Heart left ventricle (tissue), 16 donors: ENCODE data around the gene NEDD4L. TPM values are rescaled to one million over a fixed set of nuclear protein-coding genes. Genes with fewer than 3 reads are reported as not detected.

Experiments used
- ATAC-seq, 4 donors: fragments of 200-7000 bp; cut with Tn5 transposase; one replicate each; pipeline ENCODE4 v1.9.1; 2020 to 2022; ENCODE audit warnings: moderate library complexity in 4 of 4, mild to moderate bottlenecking in 3 of 4, moderate number of reproducible peaks in 1 of 4
- DNase-seq, 5 donors: peaks; one replicate each; pipeline ENCODE4 v3.0.0-alpha.2; 2020
- H3K27ac ChIP-seq, 12 donors: fragments of 200-600 bp; sonication (generic) in 4 of 12; one replicate each; pipeline versions ENCODE4 v1.5.0 to v1.8.0; 2016 to 2022; ENCODE audit warnings: mild to moderate bottlenecking in 2 of 12
- H3K27me3 ChIP-seq, 9 donors: fragments of 200-600 bp; sonication (generic) in 2 of 9; one replicate each; pipeline versions ENCODE4 v1.5.1 to v1.8.0; 2016 to 2022; ENCODE audit warnings: mild to moderate bottlenecking in 3 of 9
- H3K36me3 ChIP-seq, 9 donors: fragments of 200-600 bp; sonication (generic) in 2 of 9; one replicate each; pipeline versions ENCODE4 v1.5.0 to v1.8.0; 2018 to 2022; ENCODE audit warnings: mild to moderate bottlenecking in 2 of 9
- H3K4me1 ChIP-seq, 12 donors: fragments of 200-600 bp; sonication (generic) in 4 of 12; one replicate each; pipeline versions ENCODE4 v1.5.0 to v1.8.0; 2016 to 2022; ENCODE audit warnings: mild to moderate bottlenecking in 3 of 12
- H3K4me3 ChIP-seq, 12 donors: fragments of 200-600 bp; sonication (generic) in 4 of 12; one replicate each; pipeline versions ENCODE4 v1.5.0 to v1.8.0; 2017 to 2022; ENCODE audit warnings: mild to moderate bottlenecking in 9 of 12, moderate library complexity in 4 of 12
- H3K9me3 ChIP-seq, 12 donors: fragments of 200-600 bp; sonication (generic) in 4 of 12; one replicate each; pipeline versions ENCODE4 v1.5.0 to v1.8.0; 2016 to 2022; ENCODE audit warnings: mild to moderate bottlenecking in 1 of 12
- POLR2A ChIP-seq, 2 donors: fragments of 450-650 bp; IDR thresholded peaks; one replicate each; pipeline ENCODE4 v1.6.1; 2017; ENCODE audit warnings: antibody characterized with exemption in 2 of 2, mild to moderate bottlenecking in 2 of 2, moderate library complexity in 2 of 2
- WGBS, 4 donors: extraction: QIAGEN DNeasy Blood & Tissue Kit in 2 of 4; methylation state at CpG; one replicate each; pipeline versions ENCODE4 v1.1.5 to v1.1.7; 2013 to 2018; 5-methylcytosine and 5-hydroxymethylcytosine counted together
- intact Hi-C, 10 donors: fragments of 100-400 bp; cut with DNase I; formaldehyde crosslinking; loops; one replicate each; pipeline versions ENCODE4 v1.11.1 to v1.14.2; 2022
- polyA plus RNA-seq, 2 donors: library from polyadenylated mRNA; stranded (reverse); fragments of 200-250 nt; gene quantifications; one replicate each; pipeline ENCODE4 v1.2.3, GENCODE V29; 2013
- total RNA-seq, 9 donors: library from RNA; depleted of rRNA in 2 of 9; stranded (reverse); fragments of >200 nt in 2 of 9; fragmentation: NEBNext Ultra II Directional in 3 of 9; extraction: Animal tissue kit (Norgen Biotek cat#: 25700) in 3 of 9; gene quantifications; one replicate each; pipeline versions ENCODE4 v1.1.0 to v1.2.4, GENCODE V29; 2016 to 2023
- TF ChIP-seq, protein P1 (sequence below), 12 donors: fragments of 200-600 bp; sonication (generic) in 4 of 12; IDR thresholded peaks; one replicate each; pipeline versions ENCODE4 v1.5.0 to v1.8.0; 2018 to 2022; ENCODE audit warnings: antibody characterized with exemption in 12 of 12, mild to moderate bottlenecking in 5 of 12
- donor health status: ischemic (EF 13 %, LVEDD 7.1; RV severe dilation, severe dysfunction).
- donor health status: healthy with polysubstance abuse.
- donor health status: DM: no; HTN: yes; CAD: no.
- donor health status: DM: no; HTN: no; CAD: no.
- donor health status: ischemic (EF 25% LVEDD 6.9; RV normal size, moderate dysfunction).
- donor health status: ischemic (EF 25% LVEDD 5.7; RV mildly dilated, moderate dysfunction).
- donor health status: healthy.
- donor health status: DM: yes; HTN: yes; CAD: no.
- donor health status: ischemic (EF 35%, LVEDD 5.7; RV mildly dilated, moderate dysfunction).
- donor health status: nonischemic (EF 11% LVEDD 7.7; RV severe dilation, severe dysfunction).
- donor health status: DM: yes; HTN: yes; CAD: no.
- donor health status: PGD.
- donor health status: ischemic (EF 29% LVEDD 5.4; RV normal size, mild dysfunction).
- donor health status: nonischemic (EF 23%, LVEDD 6.1; RV moderate dilation, normal function).

NEDD4L gene
- total and polyA plus RNA-seq, 11 donors: 14.7 to 64.1 (median 51.7) TPM

DNA sequence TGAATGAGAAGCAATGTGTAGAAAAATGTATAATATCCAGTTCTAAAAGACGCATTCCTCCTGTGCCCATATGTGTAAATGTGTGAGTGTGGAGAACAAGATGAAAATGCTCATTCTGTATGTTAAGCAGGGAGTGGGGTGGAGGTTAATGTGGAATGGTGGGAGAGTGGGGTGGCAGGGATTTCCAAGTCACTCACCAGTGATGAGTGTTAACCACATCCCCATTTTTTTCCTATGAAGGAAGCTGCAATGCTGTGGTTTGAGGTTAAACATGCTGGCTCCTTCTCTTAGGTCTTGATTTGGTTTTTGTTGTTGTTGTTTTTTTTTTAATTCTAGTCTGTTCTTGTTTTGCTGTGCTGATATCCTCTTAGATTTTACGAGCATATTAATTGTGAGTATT is 169.4 kb downstream of the NEDD4L start:
- TF ChIP-seq, protein P1, sequence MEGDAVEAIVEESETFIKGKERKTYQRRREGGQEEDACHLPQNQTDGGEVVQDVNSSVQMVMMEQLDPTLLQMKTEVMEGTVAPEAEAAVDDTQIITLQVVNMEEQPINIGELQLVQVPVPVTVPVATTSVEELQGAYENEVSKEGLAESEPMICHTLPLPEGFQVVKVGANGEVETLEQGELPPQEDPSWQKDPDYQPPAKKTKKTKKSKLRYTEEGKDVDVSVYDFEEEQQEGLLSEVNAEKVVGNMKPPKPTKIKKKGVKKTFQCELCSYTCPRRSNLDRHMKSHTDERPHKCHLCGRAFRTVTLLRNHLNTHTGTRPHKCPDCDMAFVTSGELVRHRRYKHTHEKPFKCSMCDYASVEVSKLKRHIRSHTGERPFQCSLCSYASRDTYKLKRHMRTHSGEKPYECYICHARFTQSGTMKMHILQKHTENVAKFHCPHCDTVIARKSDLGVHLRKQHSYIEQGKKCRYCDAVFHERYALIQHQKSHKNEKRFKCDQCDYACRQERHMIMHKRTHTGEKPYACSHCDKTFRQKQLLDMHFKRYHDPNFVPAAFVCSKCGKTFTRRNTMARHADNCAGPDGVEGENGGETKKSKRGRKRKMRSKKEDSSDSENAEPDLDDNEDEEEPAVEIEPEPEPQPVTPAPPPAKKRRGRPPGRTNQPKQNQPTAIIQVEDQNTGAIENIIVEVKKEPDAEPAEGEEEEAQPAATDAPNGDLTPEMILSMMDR (IDR thresholded peaks at IDR 0.05): no peak
- TF ChIP-seq POLR2A (IDR thresholded peaks at IDR 0.05): no peak
- 89 to 94% (median 94%) methylated on average over 2 of the region's 2 CpGs for WGBS, 4 donors
- H3K4me3 ChIP-seq: no peak overlapping the region
- peaks cover 0 to 21% (median 4%) of the 10 kb centered on the region in 12 donors for H3K4me1 ChIP-seq
- H3K27ac ChIP-seq: no peak overlapping the region
- H3K36me3 ChIP-seq: no peaks in the 10 kb centered on the region
- peaks cover 0 to 15% (median 0%) of the 10 kb centered on the region in 9 donors for H3K27me3 ChIP-seq
- no peaks in the 10 kb centered on the region for H3K9me3 ChIP-seq
- intact Hi-C loops: no loop called here
- DNase-seq: no peak
- ATAC-seq: no peak

DNA sequence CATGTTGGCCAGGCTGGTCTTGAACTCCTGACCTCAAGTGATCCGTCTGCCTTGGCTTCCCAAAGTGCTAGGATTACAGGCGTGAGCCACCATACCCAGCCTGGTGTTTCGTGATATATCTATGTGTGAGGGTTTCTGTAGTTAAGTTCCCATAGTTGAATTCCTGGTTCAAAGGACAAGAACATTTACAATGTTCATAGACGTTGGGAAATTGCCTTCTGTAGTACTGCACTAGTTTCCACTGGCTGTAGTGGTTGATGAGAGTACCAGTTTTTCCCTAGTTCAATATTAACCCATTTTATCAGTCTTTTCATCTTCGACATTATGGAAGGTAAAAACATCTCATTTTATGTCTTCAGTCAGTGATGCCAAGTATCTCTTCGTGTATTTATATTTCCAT is 171.0 kb downstream of the NEDD4L start:
- Histone ChIP-seq H3K27ac (no peak overlapping the region), H3K9me3 (no peaks in the 10 kb centered on the region), H3K27me3 (peaks cover 0 to 15% (median 0%) of the 10 kb centered on the region in 9 donors), H3K4me3 (no peak overlapping the region), H3K36me3 (no peaks in the 10 kb centered on the region), H3K4me1 (peaks cover 0 to 17% (median 0%) of the 10 kb centered on the region in 12 donors)
- DNase-seq: no peak
- WGBS, 4 donors: 82 to 93% (median 88%) methylated on average over 6 of the region's 6 CpGs
- no peak for TF ChIP-seq POLR2A (IDR thresholded peaks at IDR 0.05)
- TF ChIP-seq, protein P1 (IDR thresholded peaks at IDR 0.05): no peak
- intact Hi-C loops: no loop called here
- ATAC-seq: no peak

DNA sequence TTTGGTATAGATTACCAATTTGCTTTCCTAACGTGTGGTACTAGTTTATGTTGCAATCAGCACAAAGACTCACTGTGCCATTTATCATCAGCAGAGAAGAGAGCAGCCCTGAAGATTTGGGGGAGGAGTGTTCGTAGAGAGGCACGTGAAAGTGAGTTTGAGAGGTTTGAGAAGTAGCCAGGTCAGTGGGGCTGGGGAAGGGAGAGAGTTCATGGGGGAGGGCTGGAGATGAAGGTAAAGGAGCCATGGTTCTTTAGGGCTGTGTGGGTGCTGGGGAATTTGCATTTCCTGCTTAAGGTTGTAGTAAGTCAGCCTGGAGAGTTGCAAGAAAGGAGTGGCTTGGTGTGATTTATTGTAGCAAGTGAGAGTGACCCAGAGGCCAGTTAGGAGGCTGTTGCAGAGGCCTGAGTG is 172.1 kb downstream of the NEDD4L start:
- peaks cover 0 to 17% (median 0%) of the 10 kb centered on the region in 12 donors for H3K4me1 ChIP-seq
- H3K4me3 ChIP-seq: no peak overlapping the region
- H3K9me3 ChIP-seq: no peaks in the 10 kb centered on the region
- intact Hi-C loops: no loop called here
- H3K27me3 ChIP-seq: peaks cover 0 to 9% (median 0%) of the 10 kb centered on the region in 9 donors
- TF ChIP-seq POLR2A (IDR thresholded peaks at IDR 0.05): no peak
- 48 to 55% (median 53%) methylated on average over 3 of the region's 3 CpGs for WGBS, 4 donors
- H3K36me3 ChIP-seq: no peaks in the 10 kb centered on the region
- H3K27ac ChIP-seq: no peak overlapping the region
- ATAC-seq (peak in 3 of 4 donors; percentile 41 to 58 (median 55)), DNase-seq (no peak)

DNA sequence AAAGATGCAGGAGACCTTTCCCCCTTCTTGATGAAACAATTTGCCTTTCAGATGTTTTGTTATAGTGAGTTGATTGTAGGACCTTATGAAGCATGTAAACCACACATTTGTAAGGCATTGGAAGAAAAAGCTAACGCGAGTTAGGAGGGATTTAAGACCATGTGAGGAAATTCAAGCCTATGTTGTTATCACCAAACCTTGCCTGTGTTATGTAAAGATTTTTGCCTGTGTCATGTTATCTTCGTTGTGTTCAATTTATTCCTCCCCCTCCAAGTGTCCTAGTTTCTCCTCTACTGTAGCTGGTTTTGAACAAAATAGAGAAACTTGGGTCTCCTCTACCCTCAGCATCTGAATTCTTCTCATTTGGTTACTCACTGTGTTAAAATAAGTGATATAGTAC is 173.0 kb downstream of the NEDD4L start:
- H3K4me1 ChIP-seq: peaks cover 0 to 17% (median 0%) of the 10 kb centered on the region in 12 donors
- ATAC-seq (no peak), DNase-seq (no peak)
- no peaks in the 10 kb centered on the region for H3K36me3 ChIP-seq
- H3K4me3 ChIP-seq: no peak overlapping the region
- no peak overlapping the region for H3K27ac ChIP-seq
- peaks cover 0 to 9% (median 0%) of the 10 kb centered on the region in 9 donors for H3K27me3 ChIP-seq
- no peaks in the 10 kb centered on the region for H3K9me3 ChIP-seq
- 65 to 73% (median 66%) methylated on average over 3 of the region's 3 CpGs for WGBS, 4 donors
- intact Hi-C loops: no loop called here
- TF ChIP-seq, protein P1 (IDR thresholded peaks at IDR 0.05): no peak
- no peak for TF ChIP-seq POLR2A (IDR thresholded peaks at IDR 0.05)

DNA sequence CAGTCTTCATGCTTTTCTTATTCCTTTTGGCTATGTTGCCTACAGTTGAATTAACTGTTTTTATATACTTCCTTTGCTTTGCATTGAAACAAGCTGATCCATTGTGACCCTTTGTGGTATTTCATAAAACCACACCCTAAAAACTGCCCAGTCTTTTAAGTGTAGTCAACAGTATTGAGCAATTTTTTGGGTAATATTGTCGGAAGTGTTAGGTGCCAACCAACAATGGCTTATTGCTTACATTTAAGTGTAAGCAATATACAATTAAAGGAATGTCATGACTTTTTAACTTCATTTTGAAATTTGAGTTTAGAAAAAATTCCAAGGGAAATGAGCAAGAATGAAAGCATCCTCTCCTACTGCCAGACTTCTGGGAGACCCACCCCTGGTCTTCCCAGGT is 174.1 kb downstream of the NEDD4L start:
- TF ChIP-seq POLR2A (IDR thresholded peaks at IDR 0.05): no peak
- TF ChIP-seq, protein P1 (IDR thresholded peaks at IDR 0.05): no peak
- H3K4me1 ChIP-seq: peaks cover 0 to 28% (median 7%) of the 10 kb centered on the region in 12 donors
- intact Hi-C loops: no loop called here
- ATAC-seq: no peak
- no peak for DNase-seq
- no peak overlapping the region for H3K4me3 ChIP-seq
- H3K27ac ChIP-seq: no peak overlapping the region
- H3K36me3 ChIP-seq: no peaks in the 10 kb centered on the region
- no peaks in the 10 kb centered on the region for H3K9me3 ChIP-seq
- H3K27me3 ChIP-seq: peaks cover 0 to 3% (median 0%) of the 10 kb centered on the region in 9 donors
- 72 to 77% (median 74%) methylated on average over 1 of the region's 1 CpG for WGBS, 4 donors
